Measurements from ENCODE around the gene ILRUN. TPM values are rescaled to one million over a fixed set of nuclear protein-coding genes. Genes with fewer than 3 reads are reported as not detected.
"Not testable (repeated sequence)": the region's sequence is repeated elsewhere in the genome, so short reads cannot be mapped to it uniquely, and the experiment has no call there.

ILRUN gene
- polyA plus RNA-seq, 3 donors: 6.2 to 19.3 (median 6.5) TPM

DNA sequence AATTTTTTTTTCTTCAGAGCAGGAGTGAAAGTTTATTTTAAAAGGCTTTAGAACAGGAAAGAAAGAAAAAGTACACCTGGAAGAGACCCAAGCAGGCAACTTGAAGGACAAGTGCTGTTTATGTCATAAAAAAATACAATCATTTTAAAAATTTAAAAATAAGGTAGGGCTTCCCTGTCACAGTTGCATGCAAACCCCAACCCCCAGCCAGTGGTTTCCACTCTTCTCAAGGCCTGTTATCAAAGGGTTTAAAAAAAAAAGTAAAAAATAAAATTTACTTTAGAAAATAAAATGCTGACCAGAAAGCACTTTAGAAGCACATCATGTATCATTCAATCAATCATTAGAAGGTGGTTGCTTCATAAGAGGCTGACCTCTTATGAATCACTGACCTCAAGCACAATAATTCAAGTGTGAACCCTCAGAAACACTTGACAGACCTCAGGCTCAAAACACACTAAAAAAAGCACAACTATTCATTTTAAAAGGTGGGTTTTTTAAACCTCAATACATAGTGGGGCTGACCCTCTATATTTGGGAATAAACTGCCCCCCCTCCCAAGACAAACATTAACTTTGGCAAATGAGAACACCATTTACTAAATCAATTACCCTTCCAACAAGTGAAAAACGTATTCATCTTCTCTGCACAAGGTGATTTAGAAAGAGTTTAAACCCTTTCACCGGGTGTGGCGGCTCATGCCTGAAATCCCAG is 15.6 kb downstream of the ILRUN start:
- peak in 1 of 3 donors; percentile 41 for DNase-seq
- Histone ChIP-seq H3K27me3 (ENCODE audit: control insufficient read depth in 2 of 2, insufficient read depth in 2 of 2, low read length in 2 of 2) (no peaks in the 10 kb centered on the region), H3K79me2 (ENCODE audit: insufficient read depth, low read length) (peaks cover 94% of the 10 kb centered on the region), H4K20me1 (ENCODE audit: insufficient read depth, low read length) (peaks cover 49% of the 10 kb centered on the region), H3K36me3 (replicated peaks in 1 of 2; ENCODE audit: control insufficient read depth in 1 of 2, insufficient read depth in 2 of 2, low read length in 2 of 2) (no peaks in the 10 kb centered on the region), H3K9me3 (replicated peaks in 1 of 2; ENCODE audit: control insufficient read depth in 1 of 2, insufficient read depth in 1 of 2, low read length in 2 of 2) (no peaks in the 10 kb centered on the region), H3K4me3 (replicated peaks in 1 of 3; ENCODE audit: low read depth in 2 of 3, low read length in 3 of 3) (no peak overlapping the region), H3K4me1 (ENCODE audit: control insufficient read depth in 1 of 2, insufficient read depth in 2 of 2, low read length in 2 of 2) (peaks cover 14 to 19% of the 10 kb centered on the region in 2 donors), H3K27ac (ENCODE audit: low read depth in 1 of 2, low read length in 2 of 2) (peak overlapping the region; percentile 25 to 56), H2AFZ (ENCODE audit: insufficient read depth, low read depth, low read length, poor library complexity, severe bottlenecking) (no peak overlapping the region), H3K9ac (ENCODE audit: insufficient read depth, low read length, poor library complexity, severe bottlenecking) (no peak overlapping the region), H3K4me2 (replicated peaks; ENCODE audit: extremely low read depth, low read length, poor library complexity, severe bottlenecking) (no peak overlapping the region)
- H3K36me3 Mint-ChIP-seq: peaks cover 0 to 18% of the 10 kb centered on the region in 2 donors
- no peaks in the 10 kb centered on the region for H3K27me3 Mint-ChIP-seq (ENCODE audit: low read depth in 3 of 3)
- H3K27ac Mint-ChIP-seq: peak overlapping the region in 4 of 7 donors; percentile 12 to 63 (median 56)
- intact Hi-C loops (cut with micrococcal nuclease): no loop called here
- H3K4me1 Mint-ChIP-seq: peaks cover 14% of the 10 kb centered on the region
- H3K9me3 Mint-ChIP-seq: no peaks in the 10 kb centered on the region
- 90% methylated on average over 3 of the region's 3 CpGs for WGBS (ENCODE audit: insufficient coverage)
- TF ChIP-seq, protein P1, sequence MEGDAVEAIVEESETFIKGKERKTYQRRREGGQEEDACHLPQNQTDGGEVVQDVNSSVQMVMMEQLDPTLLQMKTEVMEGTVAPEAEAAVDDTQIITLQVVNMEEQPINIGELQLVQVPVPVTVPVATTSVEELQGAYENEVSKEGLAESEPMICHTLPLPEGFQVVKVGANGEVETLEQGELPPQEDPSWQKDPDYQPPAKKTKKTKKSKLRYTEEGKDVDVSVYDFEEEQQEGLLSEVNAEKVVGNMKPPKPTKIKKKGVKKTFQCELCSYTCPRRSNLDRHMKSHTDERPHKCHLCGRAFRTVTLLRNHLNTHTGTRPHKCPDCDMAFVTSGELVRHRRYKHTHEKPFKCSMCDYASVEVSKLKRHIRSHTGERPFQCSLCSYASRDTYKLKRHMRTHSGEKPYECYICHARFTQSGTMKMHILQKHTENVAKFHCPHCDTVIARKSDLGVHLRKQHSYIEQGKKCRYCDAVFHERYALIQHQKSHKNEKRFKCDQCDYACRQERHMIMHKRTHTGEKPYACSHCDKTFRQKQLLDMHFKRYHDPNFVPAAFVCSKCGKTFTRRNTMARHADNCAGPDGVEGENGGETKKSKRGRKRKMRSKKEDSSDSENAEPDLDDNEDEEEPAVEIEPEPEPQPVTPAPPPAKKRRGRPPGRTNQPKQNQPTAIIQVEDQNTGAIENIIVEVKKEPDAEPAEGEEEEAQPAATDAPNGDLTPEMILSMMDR (IDR thresholded peaks at IDR 0.05): no peak
- H3K4me3 Mint-ChIP-seq: no peak overlapping the region

DNA sequence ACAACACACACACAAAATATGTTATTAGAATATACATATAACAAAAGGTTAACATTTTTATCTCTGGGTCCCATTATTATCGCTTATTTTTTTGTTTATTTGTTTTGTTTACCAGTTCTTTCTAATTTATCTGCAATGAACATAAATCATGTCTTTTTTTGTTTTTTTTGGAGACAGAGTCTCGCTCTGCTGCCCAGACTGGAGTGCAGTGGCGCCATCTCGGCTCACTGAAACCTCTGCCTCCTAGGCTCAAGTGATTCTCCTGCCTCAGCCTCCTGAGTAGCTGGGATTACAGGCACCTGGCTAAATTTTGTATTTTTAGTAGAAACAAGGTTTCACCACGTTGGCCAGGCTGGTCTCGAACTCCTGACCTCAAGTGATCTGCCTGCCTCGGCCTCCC is 16.3 kb downstream of the ILRUN start:
- DNase-seq; H3K9me3 ChIP-seq (replicated peaks in 1 of 2; ENCODE audit: control insufficient read depth in 1 of 2, insufficient read depth in 1 of 2, low read length in 2 of 2); H3K4me3 ChIP-seq (replicated peaks in 1 of 3; ENCODE audit: low read depth in 2 of 3, low read length in 3 of 3); H3K27me3 ChIP-seq (ENCODE audit: control insufficient read depth in 2 of 2, insufficient read depth in 2 of 2, low read length in 2 of 2); H2AFZ ChIP-seq (ENCODE audit: insufficient read depth, low read depth, low read length, poor library complexity, severe bottlenecking); H3K4me2 ChIP-seq (replicated peaks; ENCODE audit: extremely low read depth, low read length, poor library complexity, severe bottlenecking); intact Hi-C loops (cut with micrococcal nuclease); H3K9me3 Mint-ChIP-seq; H3K4me3 Mint-ChIP-seq; H3K9ac ChIP-seq (ENCODE audit: insufficient read depth, low read length, poor library complexity, severe bottlenecking); H3K36me3 ChIP-seq (replicated peaks in 1 of 2; ENCODE audit: control insufficient read depth in 1 of 2, insufficient read depth in 2 of 2, low read length in 2 of 2); H3K27me3 Mint-ChIP-seq (ENCODE audit: low read depth in 3 of 3): not testable (repeated sequence)
- peaks cover 21% of the 10 kb centered on the region for H3K4me1 Mint-ChIP-seq
- WGBS (ENCODE audit: insufficient coverage): 100% methylated on average over 3 of the region's 7 CpGs
- Histone ChIP-seq H3K79me2 (ENCODE audit: insufficient read depth, low read length) (peaks cover 94% of the 10 kb centered on the region), H3K4me1 (ENCODE audit: control insufficient read depth in 1 of 2, insufficient read depth in 2 of 2, low read length in 2 of 2) (peaks cover 14 to 19% of the 10 kb centered on the region in 2 donors), H3K27ac (ENCODE audit: low read depth in 1 of 2, low read length in 2 of 2) (peak overlapping the region; percentile 8 to 25), H4K20me1 (ENCODE audit: insufficient read depth, low read length) (peaks cover 45% of the 10 kb centered on the region)
- H3K27ac Mint-ChIP-seq: peak overlapping the region in 5 of 7 donors; percentile 7 to 81 (median 77)
- peaks cover 0 to 18% of the 10 kb centered on the region in 2 donors for H3K36me3 Mint-ChIP-seq

All from CD14-positive monocyte (primary cell).